HG02852 (cell line): ENCODE measurements around the gene SF1.
A peak's percentile ranks its signal among the peaks of the same experiment; 100 is the strongest.

Experiments used
- ATAC-seq: cut with Tn5 transposase; IDR thresholded peaks from one replicate; pipeline ENCODE4 v1.9.1; 2021; ENCODE audit warnings: mild to moderate bottlenecking, moderate library complexity; ENCODE audit not compliant: unreplicated experiment

The SF1 gene

GRCh38 chr11:64728757-64729365, 49.5 kb downstream of the SF1 start:
- ATAC-seq: no peak

- ATAC-seq: no peak
Observed at GRCh38 chr11:64726867-64727530, 51.3 kb downstream of the SF1 start.

GRCh38 chr11:64726211-64726641, 52.1 kb downstream of the SF1 start:
- ATAC-seq: no peak

- ATAC-seq: no peak
Observed at GRCh38 chr11:64724863-64725532, 53.3 kb downstream of the SF1 start.

- no peak for ATAC-seq
Observed at GRCh38 chr11:64723907-64724862, 54.2 kb downstream of the SF1 start.

GRCh38 chr11:64723117-64723906, 55.0 kb downstream of the SF1 start, which contains the start of gene NRXN2:
TSS of gene NRXN2 (minus strand) at chr11:64723197. CDS start at chr11:64713699, 9,498 bp downstream.
- ATAC-seq: peak; percentile 91

- ATAC-seq: no peak
Observed at GRCh38 chr11:64722141-64723065, 55.9 kb downstream of the SF1 start.

GRCh38 chr11:64721359-64721699, 57.0 kb downstream of the SF1 start:
- no peak for ATAC-seq

GRCh38 chr11:64720640-64721358, 57.5 kb downstream of the SF1 start:
- no peak for ATAC-seq

- no peak for ATAC-seq
Observed at GRCh38 chr11:64720167-64720566, 58.2 kb downstream of the SF1 start.

- ATAC-seq: no peak
Observed at GRCh38 chr11:64719406-64719805, 58.9 kb downstream of the SF1 start.

GRCh38 chr11:64718780-64719124, 59.6 kb downstream of the SF1 start:
- ATAC-seq: no peak

- ATAC-seq: no peak
Observed at GRCh38 chr11:64718084-64718779, 60.1 kb downstream of the SF1 start.

- no peak for ATAC-seq
Observed at GRCh38 chr11:64717268-64717578, 61.1 kb downstream of the SF1 start.

GRCh38 chr11:64716473-64717267, 61.7 kb downstream of the SF1 start:
- ATAC-seq: no peak

- ATAC-seq: no peak
Observed at GRCh38 chr11:64715756-64716472, 62.4 kb downstream of the SF1 start.

- no peak for ATAC-seq
Observed at GRCh38 chr11:64715110-64715509, 63.2 kb downstream of the SF1 start.
